OCI-LY3 (cell line): ENCODE data around the gene EIF2AK3.

Source experiments
- H2AFZ ChIP-seq: fragments of 200-600, 300-600 bp; shearing (Covaris generic); 2 replicates; pipeline ENCODE4 v1.6.0; 2014; ENCODE audit warnings: antibody characterized with exemption, low read depth, low read length
- H3K27ac ChIP-seq: fragments of 200-600, 300-600 bp; sonication (generic); 2 replicates; pipeline ENCODE4 v1.5.1; 2014; ENCODE audit warnings: mild to moderate bottlenecking, low read length, moderate library complexity, mixed read lengths
- H3K27me3 ChIP-seq: fragments of 200-600, 300-600 bp; sonication (generic); 2 replicates; pipeline ENCODE4 v1.6.1; 2014; ENCODE audit warnings: low read depth, low read length, mixed read lengths
- H3K36me3 ChIP-seq: fragments of 200-600, 300-600 bp; sonication (generic); replicated peaks from 2 replicates; pipeline ENCODE3; 2014; ENCODE audit warnings: low read depth, low read length, mixed read lengths
- H3K4me1 ChIP-seq: fragments of 300-600, 200-600 bp; sonication (generic); 2 replicates; pipeline ENCODE4 v1.6.1; 2014; ENCODE audit warnings: low read length, mixed read lengths
- H3K4me2 ChIP-seq: fragments of 200-600, 300-600 bp; sonication (generic); 2 replicates; pipeline ENCODE4 v1.6.1; 2014; ENCODE audit warnings: low read length, mixed read lengths
- H3K4me3 ChIP-seq: fragments of 300-600, 200-600 bp; sonication (generic); 2 replicates; pipeline ENCODE4 v1.5.1; 2014; ENCODE audit warnings: antibody characterized with exemption, mild to moderate bottlenecking, low read length, moderate library complexity
- H3K79me2 ChIP-seq: fragments of 300-600, 200-600 bp; shearing (Covaris generic); 2 replicates; pipeline ENCODE4 v1.6.1; 2014; ENCODE audit warnings: mild to moderate bottlenecking, low read length, mixed read lengths
- H3K9ac ChIP-seq: fragments of 300-600, 200-600 bp; shearing (Covaris generic); 2 replicates; pipeline ENCODE4 v1.6.0; 2014; ENCODE audit warnings: mild to moderate bottlenecking, low read length, moderate library complexity
- H3K9me3 ChIP-seq: fragments of 200-600, 300-600 bp; shearing (Covaris generic); 2 replicates; pipeline ENCODE4 v1.6.1; 2014; ENCODE audit warnings: low read length, mixed read lengths; ENCODE audit not compliant: insufficient read depth
- H4K20me1 ChIP-seq: fragments of 200-600, 300-600 bp; sonication (generic); 2 replicates; pipeline ENCODE4 v1.6.1; 2016; ENCODE audit warnings: low read length, mixed read lengths; ENCODE audit not compliant: insufficient read depth
- EZH2phosphoT487 ChIP-seq: fragments of 200-600 bp; shearing (Covaris generic); IDR thresholded peaks from 2 replicates; pipeline ENCODE4 v1.6.1; 2018; ENCODE audit warnings: antibody characterized with exemption, mixed run types, low read depth
- TF ChIP-seq, protein P1 (sequence below): fragments of 200-600, 300-600 bp; sonication (generic); IDR thresholded peaks from 2 replicates; pipeline ENCODE4 v1.5.1; 2014; ENCODE audit warnings: antibody characterized with exemption, low read length, low read depth

EIF2AK3 gene

DNA sequence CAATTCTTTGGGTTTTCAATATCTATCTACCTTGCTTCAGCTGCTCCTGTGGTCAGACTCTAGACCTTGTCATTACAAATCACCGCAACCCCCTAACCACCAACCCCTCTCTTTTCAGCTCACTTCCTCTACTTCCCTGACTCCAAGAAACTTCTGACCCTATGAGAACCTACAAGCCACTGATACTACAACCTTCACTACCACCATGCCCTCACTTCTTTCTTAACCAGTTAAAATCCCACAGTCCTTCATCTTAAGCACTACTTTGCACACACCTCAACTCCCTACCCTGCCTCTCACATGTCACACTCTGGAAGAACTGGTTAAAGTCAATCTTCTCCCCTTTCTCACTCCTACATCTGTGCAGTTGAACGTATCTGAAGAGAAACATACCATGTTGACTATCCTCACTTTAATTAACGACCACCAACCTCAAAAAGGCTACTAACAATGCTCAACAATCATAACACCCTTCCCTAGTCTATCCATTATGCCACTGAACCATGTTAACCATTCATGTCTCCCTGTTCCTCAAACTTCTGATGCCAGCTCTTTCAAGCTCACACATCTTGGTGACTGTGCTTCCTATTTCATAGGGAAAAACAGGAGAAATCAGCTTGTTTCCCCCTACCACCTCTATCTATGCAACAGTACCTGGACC is 12.6 kb downstream of the EIF2AK3 start:
- H3K4me1 ChIP-seq, result peaks cover 21% of the 10 kb centered on the region
- no peak for TF ChIP-seq EZH2phosphoT487
- TF ChIP-seq, protein P1, sequence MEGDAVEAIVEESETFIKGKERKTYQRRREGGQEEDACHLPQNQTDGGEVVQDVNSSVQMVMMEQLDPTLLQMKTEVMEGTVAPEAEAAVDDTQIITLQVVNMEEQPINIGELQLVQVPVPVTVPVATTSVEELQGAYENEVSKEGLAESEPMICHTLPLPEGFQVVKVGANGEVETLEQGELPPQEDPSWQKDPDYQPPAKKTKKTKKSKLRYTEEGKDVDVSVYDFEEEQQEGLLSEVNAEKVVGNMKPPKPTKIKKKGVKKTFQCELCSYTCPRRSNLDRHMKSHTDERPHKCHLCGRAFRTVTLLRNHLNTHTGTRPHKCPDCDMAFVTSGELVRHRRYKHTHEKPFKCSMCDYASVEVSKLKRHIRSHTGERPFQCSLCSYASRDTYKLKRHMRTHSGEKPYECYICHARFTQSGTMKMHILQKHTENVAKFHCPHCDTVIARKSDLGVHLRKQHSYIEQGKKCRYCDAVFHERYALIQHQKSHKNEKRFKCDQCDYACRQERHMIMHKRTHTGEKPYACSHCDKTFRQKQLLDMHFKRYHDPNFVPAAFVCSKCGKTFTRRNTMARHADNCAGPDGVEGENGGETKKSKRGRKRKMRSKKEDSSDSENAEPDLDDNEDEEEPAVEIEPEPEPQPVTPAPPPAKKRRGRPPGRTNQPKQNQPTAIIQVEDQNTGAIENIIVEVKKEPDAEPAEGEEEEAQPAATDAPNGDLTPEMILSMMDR, result no peak
- peaks cover 39% of the 10 kb centered on the region for H4K20me1 ChIP-seq
- H3K4me3 ChIP-seq, result no peak overlapping the region
- no peak overlapping the region for H3K4me2 ChIP-seq
- H2AFZ ChIP-seq, result no peak overlapping the region
- H3K9ac ChIP-seq, result no peak overlapping the region
- peaks cover 39% of the 10 kb centered on the region for H3K79me2 ChIP-seq
- no peaks in the 10 kb centered on the region for H3K27me3 ChIP-seq
- no peaks in the 10 kb centered on the region for H3K9me3 ChIP-seq
- no peaks in the 10 kb centered on the region for H3K36me3 ChIP-seq
- no peak overlapping the region for H3K27ac ChIP-seq

DNA sequence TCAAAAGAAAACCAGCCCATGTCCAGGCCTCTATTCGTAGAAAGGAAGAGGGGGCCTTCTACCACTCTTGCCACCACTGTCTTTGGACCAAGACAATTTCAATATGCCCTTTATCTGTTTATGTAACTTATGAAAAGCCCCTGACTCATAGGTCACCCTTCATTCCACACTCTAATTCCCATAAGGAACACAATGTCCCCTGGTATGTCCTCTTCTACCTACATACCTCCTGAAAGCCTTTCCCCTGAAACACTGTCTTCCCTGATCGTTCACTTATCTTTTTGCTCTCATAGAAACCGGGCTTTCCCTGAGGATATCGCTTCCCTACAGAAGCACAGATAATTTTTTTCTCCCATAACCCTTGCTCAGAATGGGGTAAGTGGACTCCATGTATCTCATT is 13.3 kb downstream of the EIF2AK3 start:
- peaks cover 39% of the 10 kb centered on the region for H3K79me2 ChIP-seq
- H3K4me2 ChIP-seq, result no peak overlapping the region

DNA sequence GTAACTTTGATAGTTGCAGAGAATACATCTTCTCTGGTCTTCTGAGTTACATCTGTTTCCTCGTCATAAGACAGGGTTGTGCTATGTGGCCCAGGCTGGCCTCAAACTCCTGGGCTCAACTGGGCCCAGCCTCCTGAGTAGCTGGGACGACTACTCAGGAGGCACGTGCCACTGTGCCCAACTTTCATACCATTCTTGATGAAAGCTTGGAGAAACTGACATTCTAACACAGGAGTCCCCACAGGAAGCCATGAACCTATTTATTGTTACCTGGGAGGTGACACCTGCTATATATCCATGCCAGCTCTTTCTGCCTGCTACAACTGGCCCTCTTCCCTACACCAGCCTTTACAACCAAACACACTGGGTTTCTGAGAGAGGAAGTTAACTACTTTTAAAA is 19.1 kb downstream of the EIF2AK3 start:
- H3K9me3 ChIP-seq, result no peaks in the 10 kb centered on the region
- H3K4me1 ChIP-seq, result peaks cover 5% of the 10 kb centered on the region; the same call in 1 of the 2 replicates
- TF ChIP-seq, protein P1, result no peak
- no peak for TF ChIP-seq EZH2phosphoT487
- no peaks in the 10 kb centered on the region for H3K36me3 ChIP-seq
- no peaks in the 10 kb centered on the region for H3K27me3 ChIP-seq
- peaks cover 20% of the 10 kb centered on the region; the same call in 1 of the 2 replicates for H4K20me1 ChIP-seq
- no peak overlapping the region for H2AFZ ChIP-seq
- no peak overlapping the region for H3K9ac ChIP-seq
- H3K27ac ChIP-seq, result no peak overlapping the region
- no peaks in the 10 kb centered on the region for H3K79me2 ChIP-seq
- H3K4me2 ChIP-seq, result no peak overlapping the region
- no peak overlapping the region for H3K4me3 ChIP-seq

More for the DNA sequence above, 13.3 kb downstream of the EIF2AK3 start:
- no peak overlapping the region for H3K27ac ChIP-seq
- H4K20me1 ChIP-seq, result peaks cover 43% of the 10 kb centered on the region
- peaks cover 21% of the 10 kb centered on the region for H3K4me1 ChIP-seq
- H3K4me3 ChIP-seq, result no peak overlapping the region
- no peaks in the 10 kb centered on the region for H3K9me3 ChIP-seq
- H3K27me3 ChIP-seq, result no peaks in the 10 kb centered on the region
- H3K36me3 ChIP-seq, result no peaks in the 10 kb centered on the region
- no peak overlapping the region for H3K9ac ChIP-seq
- H2AFZ ChIP-seq, result no peak overlapping the region
- TF ChIP-seq EZH2phosphoT487, result no peak
- TF ChIP-seq, protein P1, result no peak

DNA sequence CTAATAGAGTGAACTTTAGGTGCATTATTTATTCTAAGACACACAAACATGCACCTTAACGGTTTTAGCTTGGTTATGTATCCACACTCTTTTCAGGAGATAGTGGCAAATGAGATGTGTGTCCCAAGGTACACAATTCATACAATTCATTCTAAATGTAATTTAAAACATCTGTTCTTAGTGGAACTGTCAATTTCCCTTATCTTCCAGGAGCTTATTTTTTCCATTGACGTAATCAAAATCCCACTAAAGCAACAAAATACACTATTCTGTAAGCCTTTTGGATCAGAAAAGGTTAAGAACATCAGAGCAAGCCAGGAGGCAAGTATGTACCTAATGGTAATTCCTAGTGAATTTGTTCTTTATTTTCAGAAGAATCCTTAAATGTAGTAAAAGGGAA is 19.8 kb downstream of the EIF2AK3 start:
- Histone ChIP-seq H3K4me3 (no peak overlapping the region), H2AFZ (no peak overlapping the region), H3K9me3 (no peaks in the 10 kb centered on the region), H3K4me1 (peaks cover 5% of the 10 kb centered on the region; the same call in 1 of the 2 replicates), H3K27me3 (no peaks in the 10 kb centered on the region), H3K27ac (no peak overlapping the region), H4K20me1 (peaks cover 20% of the 10 kb centered on the region; the same call in 1 of the 2 replicates), H3K4me2 (no peak overlapping the region), H3K9ac (no peak overlapping the region), H3K36me3 (no peaks in the 10 kb centered on the region), H3K79me2 (no peaks in the 10 kb centered on the region)
- no peak for TF ChIP-seq EZH2phosphoT487
- TF ChIP-seq, protein P1, result no peak
